ENCODE measurements around the gene PUM1.

GRCh38 chr1:30894508-30894973 is 171.0 kb downstream of the PUM1 start:
- no peak for TF ChIP-seq CTCF (conservative IDR thresholded peaks at IDR 0.05; ENCODE audit: low read depth, low read length)
- TF ChIP-seq EZH2 (IDR thresholded peaks at IDR 0.05; ENCODE audit: low read length, unreplicated experiment): no peak
- TF ChIP-seq EZH2phosphoT487 (IDR thresholded peaks at IDR 0.05; ENCODE audit: borderline replicate concordance, low read length): no peak
